Measurements from ENCODE around the gene C2CD4D. TPM values are rescaled to one million over a fixed set of nuclear protein-coding genes. Genes with fewer than 3 reads are reported as not detected.

The C2CD4D gene
- total and polyA plus RNA-seq, 8 donors, result 0.26 to 0.92 (median 0.52) TPM

- H3K4me1 ChIP-seq, result peaks cover 0 to 18% of the 10 kb centered on the region in 2 donors
- TF ChIP-seq CTCF (IDR thresholded peaks at IDR 0.05), result no peak
- H3K27me3 ChIP-seq, result peaks cover 0 to 8% of the 10 kb centered on the region in 2 donors
- no peak overlapping the region for H3K27ac ChIP-seq
- DNase-seq, result no peak
- no peak for ATAC-seq
- H3K9me3 ChIP-seq, result no peaks in the 10 kb centered on the region
- H3K36me3 ChIP-seq, result no peaks in the 10 kb centered on the region
- intact Hi-C loops (cut with DNase I), result no loop called here
- no peak overlapping the region for H3K4me3 ChIP-seq
These were observed 15.0 kb upstream of the C2CD4D start for GRCh38 chr1:151854658-151855057.

GRCh38 chr1:151853411-151853943, 13.9 kb upstream of the C2CD4D start, which contains the start of gene THEM5:
Gene THEM5, minus strand, starts transcription at chr1:151853712. Its CDS starts 147 bp downstream, at chr1:151853565.
- no peak within 1 kb of the TSS for H3K4me3 ChIP-seq
- no peak for TF ChIP-seq CTCF (IDR thresholded peaks at IDR 0.05)
- ATAC-seq (no peak), DNase-seq (no peak)
- H3K4me1 ChIP-seq, result peaks cover 3 to 27% of the 10 kb centered on the region in 2 donors
- no peaks in the 10 kb centered on the region for H3K9me3 ChIP-seq
- H3K27me3 ChIP-seq, result peaks cover 0 to 13% of the 10 kb centered on the region in 2 donors
- no peaks in the 10 kb centered on the region for H3K36me3 ChIP-seq
- intact Hi-C loops (cut with DNase I), result no loop called here
- H3K27ac ChIP-seq, result no peak within 1 kb of the TSS

GRCh38 chr1:151852733-151853132, 13.1 kb upstream of the C2CD4D start:
- Histone ChIP-seq H3K4me3 (no peak overlapping the region), H3K4me1 (peaks cover 3 to 25% of the 10 kb centered on the region in 2 donors), H3K27ac (no peak overlapping the region), H3K9me3 (no peaks in the 10 kb centered on the region), H3K27me3 (peaks cover 0 to 20% of the 10 kb centered on the region in 2 donors), H3K36me3 (no peaks in the 10 kb centered on the region)
- ATAC-seq, result no peak
- no peak for DNase-seq
- intact Hi-C loops (cut with DNase I), result no loop called here
- no peak for TF ChIP-seq CTCF (IDR thresholded peaks at IDR 0.05)

DNA sequence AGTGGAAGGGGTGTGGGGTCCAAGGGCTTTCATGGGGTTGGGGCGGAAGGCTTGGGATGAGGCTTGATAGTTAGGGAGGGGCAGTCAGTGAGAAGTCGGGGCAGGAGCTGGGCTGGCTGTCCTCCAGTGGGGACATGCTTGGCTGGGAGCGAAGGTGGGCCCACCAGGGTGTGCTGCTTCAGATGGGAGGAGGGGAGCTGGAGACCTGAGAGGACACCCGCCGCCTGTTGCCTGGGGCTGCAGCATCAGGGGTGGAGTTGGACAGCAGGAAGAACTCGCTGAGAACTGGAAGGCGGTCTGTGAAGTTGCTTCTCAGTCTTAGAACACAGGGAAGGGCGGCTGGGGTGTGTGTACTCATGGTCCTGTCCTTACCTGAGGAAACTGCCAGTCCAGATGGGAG, 12.3 kb upstream of the C2CD4D start:
- no peak for TF ChIP-seq CTCF (IDR thresholded peaks at IDR 0.05)
- intact Hi-C loops (cut with DNase I), result no loop called here
- Histone ChIP-seq H3K4me1 (peaks cover 3 to 17% of the 10 kb centered on the region in 2 donors), H3K27me3 (peaks cover 0 to 25% of the 10 kb centered on the region in 2 donors), H3K36me3 (no peaks in the 10 kb centered on the region), H3K4me3 (no peak overlapping the region), H3K9me3 (no peaks in the 10 kb centered on the region), H3K27ac (no peak overlapping the region)
- DNase-seq, result no peak
- no peak for ATAC-seq

DNA sequence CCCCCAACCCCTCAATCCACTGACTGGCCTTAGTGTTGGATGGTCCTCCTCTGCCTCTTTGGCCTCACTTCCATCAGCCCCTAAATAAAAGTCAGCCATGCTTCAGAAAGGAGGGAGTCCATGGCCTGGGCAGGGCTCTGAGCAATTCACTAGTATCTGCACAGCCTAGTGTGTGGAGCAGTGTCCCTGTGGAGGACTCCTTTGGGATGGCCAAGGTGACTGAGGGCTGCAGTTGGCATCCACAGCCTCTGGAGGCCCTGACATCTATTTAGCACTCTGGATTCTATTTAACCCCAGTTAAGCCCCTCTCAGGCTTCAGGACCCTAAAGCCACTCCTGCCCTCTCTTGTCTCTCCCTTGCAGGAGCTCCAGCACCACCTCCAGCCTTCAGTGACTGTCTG, 10.3 kb upstream of the C2CD4D start:
- no peak overlapping the region for H3K27ac ChIP-seq
- no peak for TF ChIP-seq CTCF (IDR thresholded peaks at IDR 0.05)
- H3K36me3 ChIP-seq, result no peaks in the 10 kb centered on the region
- intact Hi-C loops (cut with DNase I), result no loop called here
- no peaks in the 10 kb centered on the region for H3K9me3 ChIP-seq
- peaks cover 3 to 10% of the 10 kb centered on the region in 2 donors for H3K4me1 ChIP-seq
- H3K4me3 ChIP-seq, result no peak overlapping the region
- ATAC-seq, result no peak
- H3K27me3 ChIP-seq, result peaks cover 0 to 25% of the 10 kb centered on the region in 2 donors
- DNase-seq, result no peak

All from left lung (tissue), 10 donors.